ENCODE data around the gene ST3GAL3. TPM values are rescaled to one million over a fixed set of nuclear protein-coding genes. Genes with fewer than 3 reads are reported as not detected.

Gene ST3GAL3
- polyA plus RNA-seq, 1 donor (not counting 4 experiments of a cell fraction or from before 2014, with no cell fraction given), result 10.0 TPM

DNA sequence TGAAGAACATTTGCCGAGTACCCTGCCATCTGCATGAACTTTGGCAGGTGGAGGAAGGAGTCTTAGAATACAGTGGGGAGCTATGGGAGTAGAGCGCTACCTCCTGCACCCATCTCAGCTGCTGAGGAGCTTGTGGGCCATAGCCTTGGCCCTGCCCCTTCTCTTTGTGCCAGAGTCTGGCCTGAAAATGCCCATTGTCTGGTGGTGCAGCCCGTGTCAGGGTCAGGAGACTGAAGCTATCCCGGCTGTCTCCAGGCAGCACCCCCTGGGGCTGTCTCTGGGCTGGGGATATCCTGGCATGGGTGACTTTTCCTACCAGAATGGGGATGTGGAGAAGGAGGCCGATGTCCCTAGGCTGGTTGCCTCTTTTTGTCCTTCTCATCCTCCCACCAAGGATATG lies 246.7 kb downstream of the ST3GAL3 start:
- no peak for FAIRE-seq
- Histone ChIP-seq H3K79me2 (ENCODE audit: control insufficient read depth, insufficient read depth, low read length) (peaks cover 45% of the 10 kb centered on the region), H3K4me1 (ENCODE audit: control insufficient read depth, extremely low read depth, insufficient read depth, low read length) (peaks cover 4% of the 10 kb centered on the region), H2AFZ (ENCODE audit: control insufficient read depth, low read length) (no peak overlapping the region), H3K27ac (ENCODE audit: control insufficient read depth, insufficient read depth, low read length) (no peak overlapping the region), H3K36me3 (ENCODE audit: control insufficient read depth in 2 of 2, extremely low read depth in 1 of 2, insufficient read depth in 2 of 2, low read length in 2 of 2) (peaks cover 33 to 44% of the 10 kb centered on the region in 2 experiments), H3K4me3 (ENCODE audit: control insufficient read depth in 2 of 3, extremely low read depth in 1 of 3, insufficient read depth in 2 of 3, low read depth in 1 of 3, low read length in 3 of 3) (no peak overlapping the region), H3K9me1 (ENCODE audit: control insufficient read depth, extremely low read depth, insufficient read depth, low read length) (peaks cover 4% of the 10 kb centered on the region), H3K9me3 (ENCODE audit: control insufficient read depth, low read depth, low read length) (no peaks in the 10 kb centered on the region), H3K27me3 (ENCODE audit: control insufficient read depth, extremely low read depth, insufficient read depth, low read length) (no peaks in the 10 kb centered on the region), H4K20me1 (ENCODE audit: control insufficient read depth, extremely low read depth, insufficient read depth, low read length) (peaks cover 5% of the 10 kb centered on the region), H3K9ac (ENCODE audit: control insufficient read depth, extremely low read depth, insufficient read depth, low read length) (no peak overlapping the region), H3K4me2 (ENCODE audit: control insufficient read depth, extremely low read depth, insufficient read depth, low read depth, low read length) (no peak overlapping the region)
- dilution Hi-C loops (cut with MboI; ENCODE audit: extremely low pct_ligation_motif_present, low sequenced_read_pairs), result no loop called here
- DNase-seq (ENCODE audit: low read depth, low spot score), result no peak
- no peak for TF ChIP-seq EZH2 (IDR thresholded peaks at IDR 0.05; ENCODE audit: low read length)
- TF ChIP-seq, protein P1, sequence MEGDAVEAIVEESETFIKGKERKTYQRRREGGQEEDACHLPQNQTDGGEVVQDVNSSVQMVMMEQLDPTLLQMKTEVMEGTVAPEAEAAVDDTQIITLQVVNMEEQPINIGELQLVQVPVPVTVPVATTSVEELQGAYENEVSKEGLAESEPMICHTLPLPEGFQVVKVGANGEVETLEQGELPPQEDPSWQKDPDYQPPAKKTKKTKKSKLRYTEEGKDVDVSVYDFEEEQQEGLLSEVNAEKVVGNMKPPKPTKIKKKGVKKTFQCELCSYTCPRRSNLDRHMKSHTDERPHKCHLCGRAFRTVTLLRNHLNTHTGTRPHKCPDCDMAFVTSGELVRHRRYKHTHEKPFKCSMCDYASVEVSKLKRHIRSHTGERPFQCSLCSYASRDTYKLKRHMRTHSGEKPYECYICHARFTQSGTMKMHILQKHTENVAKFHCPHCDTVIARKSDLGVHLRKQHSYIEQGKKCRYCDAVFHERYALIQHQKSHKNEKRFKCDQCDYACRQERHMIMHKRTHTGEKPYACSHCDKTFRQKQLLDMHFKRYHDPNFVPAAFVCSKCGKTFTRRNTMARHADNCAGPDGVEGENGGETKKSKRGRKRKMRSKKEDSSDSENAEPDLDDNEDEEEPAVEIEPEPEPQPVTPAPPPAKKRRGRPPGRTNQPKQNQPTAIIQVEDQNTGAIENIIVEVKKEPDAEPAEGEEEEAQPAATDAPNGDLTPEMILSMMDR (optimal IDR thresholded peaks at IDR 0.05 in 1 of 3, IDR thresholded peaks at IDR 0.05 in 1 of 3, conservative IDR thresholded peaks at IDR 0.05 in 1 of 3; ENCODE audit: extremely low read depth in 1 of 3, insufficient read depth in 2 of 3, low read length in 3 of 3), result no peak

GRCh38 chr1:43956234-43956633 lies 248.9 kb downstream of the ST3GAL3 start:
- Histone ChIP-seq H3K36me3 (ENCODE audit: control insufficient read depth in 2 of 2, extremely low read depth in 1 of 2, insufficient read depth in 2 of 2, low read length in 2 of 2) (peaks cover 39 to 47% of the 10 kb centered on the region in 2 experiments), H2AFZ (ENCODE audit: control insufficient read depth, low read length) (no peak overlapping the region), H4K20me1 (ENCODE audit: control insufficient read depth, extremely low read depth, insufficient read depth, low read length) (no peaks in the 10 kb centered on the region), H3K4me3 (ENCODE audit: control insufficient read depth in 2 of 3, extremely low read depth in 1 of 3, insufficient read depth in 2 of 3, low read depth in 1 of 3, low read length in 3 of 3) (no peak overlapping the region), H3K9me3 (ENCODE audit: control insufficient read depth, low read depth, low read length) (no peaks in the 10 kb centered on the region), H3K79me2 (ENCODE audit: control insufficient read depth, insufficient read depth, low read length) (peaks cover 24% of the 10 kb centered on the region), H3K9ac (ENCODE audit: control insufficient read depth, extremely low read depth, insufficient read depth, low read length) (no peak overlapping the region), H3K27ac (ENCODE audit: control insufficient read depth, insufficient read depth, low read length) (no peak overlapping the region), H3K9me1 (ENCODE audit: control insufficient read depth, extremely low read depth, insufficient read depth, low read length) (peaks cover 4% of the 10 kb centered on the region), H3K27me3 (ENCODE audit: control insufficient read depth, extremely low read depth, insufficient read depth, low read length) (no peaks in the 10 kb centered on the region), H3K4me1 (ENCODE audit: control insufficient read depth, extremely low read depth, insufficient read depth, low read length) (peaks cover 3% of the 10 kb centered on the region), H3K4me2 (ENCODE audit: control insufficient read depth, extremely low read depth, insufficient read depth, low read depth, low read length) (no peak overlapping the region)
- FAIRE-seq, result no peak
- dilution Hi-C loops (cut with MboI; ENCODE audit: extremely low pct_ligation_motif_present, low sequenced_read_pairs), result no loop called here
- DNase-seq (ENCODE audit: low read depth, low spot score), result no peak
- TF ChIP-seq, protein P1 (optimal IDR thresholded peaks at IDR 0.05 in 1 of 3, IDR thresholded peaks at IDR 0.05 in 1 of 3, conservative IDR thresholded peaks at IDR 0.05 in 1 of 3; ENCODE audit: extremely low read depth in 1 of 3, insufficient read depth in 2 of 3, low read length in 3 of 3), result no peak
- no peak for TF ChIP-seq EZH2 (IDR thresholded peaks at IDR 0.05; ENCODE audit: low read length)

Measured in keratinocyte (primary cell).